Measurements from ENCODE around the gene TLCD1. TPM values are rescaled to one million over a fixed set of nuclear protein-coding genes. Genes with fewer than 3 reads are reported as not detected.
A peak's percentile ranks its signal among the peaks of the same experiment; 100 is the strongest.

TLCD1 gene
- total RNA-seq, 1 experiment from 2014 or later, result 50.7 TPM

DNA sequence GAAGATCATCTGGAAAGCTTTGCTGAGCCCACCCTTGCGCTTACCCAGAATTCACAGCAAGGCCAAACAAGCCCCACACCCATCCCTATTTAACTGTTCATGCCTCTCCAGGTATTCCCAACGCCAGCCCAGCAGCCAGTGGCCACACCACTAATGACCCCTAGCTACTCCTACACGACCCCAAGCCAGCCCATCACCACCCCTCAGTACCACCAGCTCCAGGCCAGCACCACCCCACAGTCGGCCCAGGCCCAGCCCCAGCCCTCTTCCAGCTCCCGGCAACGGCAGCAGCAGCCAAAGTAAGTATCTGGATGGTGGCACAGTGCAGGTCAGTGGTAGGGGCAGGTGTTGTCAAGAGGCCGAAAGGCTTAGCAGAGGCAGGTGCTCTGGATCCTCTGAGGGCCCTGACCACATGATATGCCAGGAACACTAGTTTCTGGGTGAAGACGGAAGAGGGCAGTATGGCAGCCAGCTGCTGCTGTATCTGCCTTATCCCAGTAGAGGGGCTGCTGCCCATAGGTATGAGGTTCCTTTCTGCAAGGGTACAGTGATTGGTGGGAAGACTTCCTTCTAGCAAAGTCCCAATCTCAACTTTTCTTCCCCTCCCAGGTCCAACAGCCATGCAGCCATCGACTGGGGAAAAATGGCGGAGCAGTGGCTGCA lies 25.1 kb downstream of the TLCD1 start:
- no peaks in the 10 kb centered on the region for H3K27me3 Mint-ChIP-seq (ENCODE audit: low read depth)
- no peak overlapping the region for H2AFZ ChIP-seq (ENCODE audit: low read length)
- H3K79me2 ChIP-seq (ENCODE audit: insufficient read depth, low read length), result no peaks in the 10 kb centered on the region
- H2BK120ac ChIP-seq (ENCODE audit: low read depth, low read length, poor library complexity, severe bottlenecking), result no peak overlapping the region
- no peak overlapping the region for H3K4ac ChIP-seq (ENCODE audit: low read depth, low read length)
- no peaks in the 10 kb centered on the region for H3K4me1 ChIP-seq (ENCODE audit: insufficient read depth, low read length)
- no peak overlapping the region for H3T11ph ChIP-seq (ENCODE audit: low read length)
- no peak overlapping the region for H3K23ac ChIP-seq (ENCODE audit: insufficient read length, low read depth, low read length)
- no peak overlapping the region for H2BK5ac ChIP-seq (ENCODE audit: insufficient read length, low read length)
- H3K4me2 ChIP-seq (ENCODE audit: insufficient read depth, insufficient read length, low read length), result no peak overlapping the region
- H3K9ac ChIP-seq (ENCODE audit: extremely low read depth, insufficient read length, low read length), result no peak overlapping the region
- peaks cover 40 to 90% (median 81%) of the 10 kb centered on the region in 3 experiments; a peak in 6 of 7 replicates for H3K36me3 Mint-ChIP-seq (ENCODE audit: insufficient read depth in 1 of 3, low read depth in 3 of 3)
- no peak overlapping the region for H2BK20ac ChIP-seq (ENCODE audit: low read depth, low read length, poor library complexity, severe bottlenecking)
- H3K14ac ChIP-seq (ENCODE audit: insufficient read depth, low read length), result no peak overlapping the region
- H3K56ac ChIP-seq (ENCODE audit: insufficient read length, low read depth, low read length), result no peak overlapping the region
- no peak overlapping the region for H3K18ac ChIP-seq (ENCODE audit: insufficient read length, low read depth, low read length)
- H3K27ac ChIP-seq (ENCODE audit: insufficient read length, low read depth, low read length), result no peak overlapping the region
- no peak overlapping the region for H4K91ac ChIP-seq (ENCODE audit: insufficient read length, low read depth, low read length)
- peak overlapping the region in 1 of 2 experiments; percentile 54; a peak in 1 of 5 replicates for H3K4me3 Mint-ChIP-seq
- no peak overlapping the region for H2BK15ac ChIP-seq (ENCODE audit: low read depth, low read length)
- no peaks in the 10 kb centered on the region for H3K23me2 ChIP-seq (ENCODE audit: insufficient read length, low read depth, low read length, poor library complexity, severe bottlenecking)
- peak overlapping the region in 1 of 3 experiments; percentile 35; a peak in 2 of 7 replicates for H3K27ac Mint-ChIP-seq
- DNase-seq, result no peak
- H3K27me3 ChIP-seq (ENCODE audit: insufficient read depth, low read length), result no peaks in the 10 kb centered on the region
- H3K4me1 Mint-ChIP-seq, result peaks cover 19 to 21% of the 10 kb centered on the region in 2 experiments
- no peaks in the 10 kb centered on the region for H3K79me1 ChIP-seq (ENCODE audit: insufficient read depth, low read depth, low read length, poor library complexity, severe bottlenecking)
- no CpG with 5 or more reads among the region's 10 CpGs for WGBS (ENCODE audit: extremely low coverage, insufficient read length, low lambda C conversion rate)
- H3K9me3 ChIP-seq (ENCODE audit: control insufficient read depth, low read depth, low read length), result no peaks in the 10 kb centered on the region
- H2BK12ac ChIP-seq (ENCODE audit: insufficient read length, low read depth, low read length), result no peak overlapping the region
- no peak overlapping the region for H2AK5ac ChIP-seq (ENCODE audit: insufficient read length, low read length)
- no peak overlapping the region for H4K5ac ChIP-seq (ENCODE audit: insufficient read length, low read depth, low read length)
- TF ChIP-seq, protein P1, sequence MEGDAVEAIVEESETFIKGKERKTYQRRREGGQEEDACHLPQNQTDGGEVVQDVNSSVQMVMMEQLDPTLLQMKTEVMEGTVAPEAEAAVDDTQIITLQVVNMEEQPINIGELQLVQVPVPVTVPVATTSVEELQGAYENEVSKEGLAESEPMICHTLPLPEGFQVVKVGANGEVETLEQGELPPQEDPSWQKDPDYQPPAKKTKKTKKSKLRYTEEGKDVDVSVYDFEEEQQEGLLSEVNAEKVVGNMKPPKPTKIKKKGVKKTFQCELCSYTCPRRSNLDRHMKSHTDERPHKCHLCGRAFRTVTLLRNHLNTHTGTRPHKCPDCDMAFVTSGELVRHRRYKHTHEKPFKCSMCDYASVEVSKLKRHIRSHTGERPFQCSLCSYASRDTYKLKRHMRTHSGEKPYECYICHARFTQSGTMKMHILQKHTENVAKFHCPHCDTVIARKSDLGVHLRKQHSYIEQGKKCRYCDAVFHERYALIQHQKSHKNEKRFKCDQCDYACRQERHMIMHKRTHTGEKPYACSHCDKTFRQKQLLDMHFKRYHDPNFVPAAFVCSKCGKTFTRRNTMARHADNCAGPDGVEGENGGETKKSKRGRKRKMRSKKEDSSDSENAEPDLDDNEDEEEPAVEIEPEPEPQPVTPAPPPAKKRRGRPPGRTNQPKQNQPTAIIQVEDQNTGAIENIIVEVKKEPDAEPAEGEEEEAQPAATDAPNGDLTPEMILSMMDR (conservative IDR thresholded peaks at IDR 0.05), result peak; percentile 19; the same call in 1 of the 3 replicates
- H4K20me1 ChIP-seq (ENCODE audit: control insufficient read depth, insufficient read depth, insufficient read length), result peaks cover 4% of the 10 kb centered on the region
- no peaks in the 10 kb centered on the region for H3K9me3 Mint-ChIP-seq
- H4K8ac ChIP-seq (replicated peaks; ENCODE audit: insufficient read length, low read depth, low read length), result no peak overlapping the region

Measured in H9 (cell line).